Caco-2 (cell line): Measurements from ENCODE around the gene MOB1A. TPM values are rescaled to one million over a fixed set of nuclear protein-coding genes. Genes with fewer than 3 reads are reported as not detected.
"Not testable (repeated sequence)": the region's sequence is repeated elsewhere in the genome, so short reads cannot be mapped to it uniquely, and the experiment has no call there.

ENCODE experiments used
- BruUV-seq: library from RNA; stranded (reverse); fragments of 400-500 nt; replicated peaks from 2 replicates; lab custom pipeline; 2021; lab: Mats Ljungman, UMichigan
- CTCF ChIA-PET: fragments of 300-600 bp; sonication (Branson Sonifier 250); formaldehyde crosslinking; loops from one replicate; lab custom pipeline; 2022; ENCODE audit warnings: antibody characterized with exemption; lab: Charles Lee
- POLR2A ChIA-PET: fragments of 300-600 bp; sonication (Branson Sonifier 250); formaldehyde crosslinking; loops from one replicate; lab custom pipeline; 2022; ENCODE audit warnings: antibody characterized with exemption; lab: Charles Lee
- DNase-seq, 2 experiments: peaks; one replicate each; pipeline versions ENCODE4 v3.0.0 to v3.0.0-alpha.2; 2020 to 2022
- H3K27me3 ChIP-seq: replicated peaks from 2 replicates; pipeline ENCODE4 v1.6.0; 2011; ENCODE audit warnings: low read length; ENCODE audit not compliant: control insufficient read depth, insufficient read depth
- H3K36me3 ChIP-seq: 2 replicates; pipeline ENCODE4 v1.5.1; 2011; ENCODE audit warnings: low read length; ENCODE audit not compliant: control insufficient read depth, insufficient read depth
- H3K4me1 ChIP-seq: fragments of 250-450 bp; sonication (Bioruptor Pico); 2 replicates; pipeline ENCODE4 v1.5.1; 2020; ENCODE audit warnings: mild to moderate bottlenecking
- H3K4me3 ChIP-seq: 2 replicates; pipeline ENCODE4 v1.5.1; 2011; ENCODE audit warnings: low read depth, mild to moderate bottlenecking, control low read depth, low read length
- H3K9me3 ChIP-seq: fragments of 250-450 bp; sonication (Bioruptor Pico); 2 replicates; pipeline ENCODE4 v1.5.1; 2020; ENCODE audit warnings: mild to moderate bottlenecking, moderate library complexity
- H3K27ac Mint-ChIP-seq: one replicate; pipeline ENCODE4 v1.8.0; 2022; ENCODE audit warnings: mixed read lengths; ENCODE audit not compliant: unreplicated experiment
- H3K27me3 Mint-ChIP-seq: one replicate; pipeline ENCODE4 v1.8.0; 2022; ENCODE audit warnings: mixed read lengths; ENCODE audit not compliant: insufficient read depth, unreplicated experiment
- H3K36me3 Mint-ChIP-seq: one replicate; pipeline ENCODE4 v1.8.0; 2022; ENCODE audit warnings: mild to moderate bottlenecking, mixed read lengths; ENCODE audit not compliant: insufficient read depth, unreplicated experiment
- H3K4me1 Mint-ChIP-seq: one replicate; pipeline ENCODE4 v1.8.0; 2022; ENCODE audit warnings: low read depth, mixed read lengths; ENCODE audit not compliant: unreplicated experiment
- H3K4me3 Mint-ChIP-seq: one replicate; pipeline ENCODE4 v1.8.0; 2022; ENCODE audit warnings: mild to moderate bottlenecking, moderate library complexity, mixed read lengths; ENCODE audit not compliant: unreplicated experiment
- H3K9me3 Mint-ChIP-seq: one replicate; pipeline ENCODE4 v1.8.0; 2022; ENCODE audit warnings: mixed read lengths; ENCODE audit not compliant: unreplicated experiment
- intact Hi-C: fragments of 100-400 bp; cut with micrococcal nuclease; formaldehyde crosslinking; loops from one replicate; pipeline ENCODE4 v1.10.0; 2022; ENCODE audit not compliant: unreplicated experiment
- total RNA-seq: library from RNA; stranded (reverse); gene quantifications from 2 replicates; pipeline ENCODE4 v1.2.3, GENCODE V29; 2022
- TF ChIP-seq, protein P1 (sequence below), 2 experiments: fragments of 200-600 bp in 1 of 2; IDR thresholded peaks; 1 replicate in 1 of 2; 2 replicates in 1 of 2; pipeline versions ENCODE4 v1.5.1 to v1.8.0; 2011 to 2022; ENCODE audit warnings: antibody characterized with exemption in 1 of 2, control low read depth in 1 of 2, inconsistent platforms in 1 of 2, low read depth in 1 of 2, low read length in 1 of 2, mild to moderate bottlenecking in 1 of 2, moderate library complexity in 1 of 2; ENCODE audit not compliant: insufficient read depth in 1 of 2, severe bottlenecking in 1 of 2, unreplicated experiment in 1 of 2

Gene MOB1A
- total RNA-seq, 1 experiment from 2014 or later, result 125 TPM

DNA sequence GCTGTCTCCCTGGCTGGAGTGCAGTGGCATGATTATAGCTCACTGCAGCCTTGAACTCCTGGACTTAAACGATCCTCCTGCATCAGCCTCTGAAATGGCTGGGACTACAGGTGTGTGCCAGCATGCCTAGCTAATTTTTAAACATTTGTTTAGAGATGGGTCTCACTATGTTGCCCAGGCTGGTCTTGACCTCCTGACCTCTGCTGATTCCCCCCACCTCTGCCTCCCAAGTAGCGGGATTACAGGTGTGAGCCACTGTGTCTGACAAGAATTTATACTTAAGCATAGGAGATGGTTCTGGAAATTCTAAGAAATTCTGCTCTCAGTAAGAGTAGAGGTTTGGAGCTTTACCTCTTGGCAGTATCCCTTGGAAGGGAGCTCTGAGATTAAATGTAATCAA lies 38.0 kb upstream of the MOB1A start:
- H3K9me3 Mint-ChIP-seq, result no peaks in the 10 kb centered on the region
- H3K4me3 ChIP-seq, result no peak overlapping the region
- TF ChIP-seq, protein P1, sequence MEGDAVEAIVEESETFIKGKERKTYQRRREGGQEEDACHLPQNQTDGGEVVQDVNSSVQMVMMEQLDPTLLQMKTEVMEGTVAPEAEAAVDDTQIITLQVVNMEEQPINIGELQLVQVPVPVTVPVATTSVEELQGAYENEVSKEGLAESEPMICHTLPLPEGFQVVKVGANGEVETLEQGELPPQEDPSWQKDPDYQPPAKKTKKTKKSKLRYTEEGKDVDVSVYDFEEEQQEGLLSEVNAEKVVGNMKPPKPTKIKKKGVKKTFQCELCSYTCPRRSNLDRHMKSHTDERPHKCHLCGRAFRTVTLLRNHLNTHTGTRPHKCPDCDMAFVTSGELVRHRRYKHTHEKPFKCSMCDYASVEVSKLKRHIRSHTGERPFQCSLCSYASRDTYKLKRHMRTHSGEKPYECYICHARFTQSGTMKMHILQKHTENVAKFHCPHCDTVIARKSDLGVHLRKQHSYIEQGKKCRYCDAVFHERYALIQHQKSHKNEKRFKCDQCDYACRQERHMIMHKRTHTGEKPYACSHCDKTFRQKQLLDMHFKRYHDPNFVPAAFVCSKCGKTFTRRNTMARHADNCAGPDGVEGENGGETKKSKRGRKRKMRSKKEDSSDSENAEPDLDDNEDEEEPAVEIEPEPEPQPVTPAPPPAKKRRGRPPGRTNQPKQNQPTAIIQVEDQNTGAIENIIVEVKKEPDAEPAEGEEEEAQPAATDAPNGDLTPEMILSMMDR (IDR thresholded peaks at IDR 0.05; ENCODE audit: insufficient read depth in 1 of 2, low read depth in 1 of 2, low read length in 1 of 2, severe bottlenecking in 1 of 2, unreplicated experiment in 1 of 2), result no peak
- no peaks in the 10 kb centered on the region for H3K4me1 Mint-ChIP-seq
- H3K36me3 ChIP-seq, result no peaks in the 10 kb centered on the region; the same call in none of the 2 replicates
- H3K9me3 ChIP-seq, result no peaks in the 10 kb centered on the region
- no peak for DNase-seq
- peaks cover 100% of the 10 kb centered on the region for H3K36me3 Mint-ChIP-seq
- no peaks in the 10 kb centered on the region for H3K4me1 ChIP-seq
- ChIA-PET POLR2A (interaction anchor here (0.6 kb wide), 2 partner anchors 185 to 289 kb away, joined by 4 to 5 read pairs; no protein-coding TSS in a partner anchor), CTCF (interaction anchor here (0.6 kb wide), 1 partner anchor 12 kb away, joined by 3 read pairs; no protein-coding TSS in a partner anchor)
- intact Hi-C loops, result no loop called here
- no peak overlapping the region for H3K4me3 Mint-ChIP-seq
- BruUV-seq, result no TSS peak
- H3K27me3 Mint-ChIP-seq, result no peaks in the 10 kb centered on the region
- no peaks in the 10 kb centered on the region for H3K27me3 ChIP-seq
- no peak overlapping the region for H3K27ac Mint-ChIP-seq

DNA sequence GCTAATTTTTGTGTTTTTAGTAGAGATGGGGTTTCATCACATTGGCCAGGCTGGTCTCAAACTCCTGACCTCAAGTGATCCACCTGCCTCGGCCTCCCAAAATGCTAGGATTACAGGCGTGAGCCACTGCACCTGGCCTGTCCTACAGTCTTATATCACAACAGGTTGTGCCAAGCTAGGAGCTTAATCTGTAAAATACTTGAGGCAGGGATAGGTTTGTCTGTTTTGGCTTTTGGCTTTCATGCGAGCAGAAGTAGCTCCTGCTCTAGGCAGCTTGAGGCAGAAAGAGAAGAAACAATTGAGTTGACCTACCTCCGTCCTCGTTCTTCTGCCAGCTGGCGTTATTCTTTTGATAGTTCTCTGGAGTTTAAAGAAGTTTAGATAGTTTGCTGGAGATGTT lies 37.1 kb upstream of the MOB1A start:
- H3K27me3 Mint-ChIP-seq, intact Hi-C loops, H3K9me3 Mint-ChIP-seq, DNase-seq, H3K4me3 ChIP-seq, H3K4me1 Mint-ChIP-seq, H3K27ac Mint-ChIP-seq, BruUV-seq, H3K36me3 ChIP-seq, H3K27me3 ChIP-seq, H3K4me1 ChIP-seq, H3K9me3 ChIP-seq, H3K4me3 Mint-ChIP-seq: not testable (repeated sequence)
- POLR2A ChIA-PET, result interaction anchor here (0.6 kb wide), 1 partner anchor 289 kb away, joined by 5 read pairs; no protein-coding TSS in a partner anchor
- CTCF ChIA-PET, result interaction anchor here (0.6 kb wide), 1 partner anchor 13 kb away, joined by 3 read pairs; no protein-coding TSS in a partner anchor
- peaks cover 100% of the 10 kb centered on the region for H3K36me3 Mint-ChIP-seq

DNA sequence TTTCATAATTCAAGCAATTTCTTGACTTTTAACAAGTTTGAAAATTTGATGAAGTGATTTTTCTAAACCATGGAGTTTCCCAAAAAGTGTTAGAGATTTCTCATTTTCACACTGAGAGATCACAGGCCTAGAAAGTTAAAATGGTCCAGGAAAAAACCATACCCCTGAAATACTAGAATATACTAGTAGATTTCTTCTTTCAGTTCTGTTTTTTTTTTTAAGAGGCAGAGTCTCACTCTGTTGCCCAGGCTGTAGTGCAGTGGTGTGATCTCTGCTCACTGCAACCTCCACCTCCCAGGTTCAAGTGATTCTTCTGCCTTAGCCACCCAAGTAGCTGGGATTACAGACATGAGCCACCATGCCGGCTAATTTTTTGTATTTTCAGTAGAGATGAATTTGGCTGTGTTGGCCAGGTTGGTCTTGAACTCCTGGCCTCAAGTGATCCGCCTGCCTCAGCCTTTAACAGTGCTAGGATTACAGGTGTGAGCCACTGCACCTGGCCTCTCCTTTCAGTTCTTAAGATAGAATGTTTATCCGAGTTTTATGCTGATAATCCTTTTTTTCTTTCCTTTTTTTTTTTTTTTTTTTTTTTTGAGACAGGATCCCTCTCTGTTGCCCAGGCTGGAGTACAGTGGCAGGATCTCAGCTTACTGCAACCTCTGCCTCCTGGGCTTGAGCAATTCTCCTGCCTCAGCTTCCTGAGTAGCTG lies 34.2 kb upstream of the MOB1A start:
- CTCF ChIA-PET, result no interaction called here
- TF ChIP-seq, protein P1 (IDR thresholded peaks at IDR 0.05; ENCODE audit: insufficient read depth in 1 of 2, low read depth in 1 of 2, low read length in 1 of 2, severe bottlenecking in 1 of 2, unreplicated experiment in 1 of 2), result no peak
- H3K36me3 Mint-ChIP-seq, result peaks cover 100% of the 10 kb centered on the region

More for the DNA sequence above, 34.2 kb upstream of the MOB1A start:
- Mint-ChIP-seq H3K4me1 (no peaks in the 10 kb centered on the region), H3K9me3 (no peaks in the 10 kb centered on the region), H3K27me3 (no peaks in the 10 kb centered on the region), H3K4me3 (no peak overlapping the region), H3K27ac (no peak overlapping the region)
- BruUV-seq, result no TSS peak
- H3K9me3 ChIP-seq, result no peaks in the 10 kb centered on the region
- no peaks in the 10 kb centered on the region; the same call in 1 of the 2 replicates for H3K36me3 ChIP-seq
- H3K4me1 ChIP-seq, result no peaks in the 10 kb centered on the region
- DNase-seq, result no peak
- H3K27me3 ChIP-seq, result no peaks in the 10 kb centered on the region
- POLR2A ChIA-PET, result interaction anchor here (0.5 to 1.0 kb wide), 2 partner anchors 11 to 25 kb away, joined by 3 to 6 read pairs; no protein-coding TSS in a partner anchor
- intact Hi-C loops, result no loop called here
- H3K4me3 ChIP-seq, result no peak overlapping the region
